SKM-1 treated with dmso at 0.1 percent for 144 hours (cell line): ENCODE results near the gene PCBP2.

ENCODE experiments used
- DNase-seq: peaks from one replicate; lab custom pipeline; 2025; ENCODE audit not compliant: unreplicated experiment; lab: John Stamatoyannopoulos, UW

PCBP2 gene

GRCh38 chr12:53492830-53493609, 41.1 kb downstream of the PCBP2 start:
- peak; percentile 63 for DNase-seq

GRCh38 chr12:53493610-53494391, 41.9 kb downstream of the PCBP2 start:
- DNase-seq: no peak

GRCh38 chr12:53495903-53496751, 44.2 kb downstream of the PCBP2 start:
- no peak for DNase-seq

GRCh38 chr12:53496752-53497032, 44.8 kb downstream of the PCBP2 start:
- no peak for DNase-seq

GRCh38 chr12:53497461-53497860, 45.6 kb downstream of the PCBP2 start:
- DNase-seq: no peak

DNA sequence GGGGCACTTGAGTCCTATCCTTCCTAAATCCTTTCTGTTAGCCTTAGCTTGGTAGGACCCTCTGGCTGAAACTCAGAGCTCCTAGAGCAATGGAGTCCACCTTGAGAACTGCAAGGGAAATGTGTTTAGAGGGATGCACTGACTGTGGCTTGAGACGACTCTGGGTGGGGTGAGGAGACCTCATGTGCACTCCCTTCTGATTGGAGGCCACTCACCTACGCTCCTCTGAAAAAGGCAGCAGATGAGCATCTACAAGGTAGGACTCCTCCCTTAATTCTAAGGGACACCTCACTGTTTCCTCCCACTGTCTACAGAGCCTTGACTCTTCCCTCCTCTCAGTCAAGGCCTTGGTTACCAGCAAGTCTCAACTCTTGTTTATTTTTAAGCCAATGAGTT, 46.3 kb downstream of the PCBP2 start:
- DNase-seq: no peak

DNA sequence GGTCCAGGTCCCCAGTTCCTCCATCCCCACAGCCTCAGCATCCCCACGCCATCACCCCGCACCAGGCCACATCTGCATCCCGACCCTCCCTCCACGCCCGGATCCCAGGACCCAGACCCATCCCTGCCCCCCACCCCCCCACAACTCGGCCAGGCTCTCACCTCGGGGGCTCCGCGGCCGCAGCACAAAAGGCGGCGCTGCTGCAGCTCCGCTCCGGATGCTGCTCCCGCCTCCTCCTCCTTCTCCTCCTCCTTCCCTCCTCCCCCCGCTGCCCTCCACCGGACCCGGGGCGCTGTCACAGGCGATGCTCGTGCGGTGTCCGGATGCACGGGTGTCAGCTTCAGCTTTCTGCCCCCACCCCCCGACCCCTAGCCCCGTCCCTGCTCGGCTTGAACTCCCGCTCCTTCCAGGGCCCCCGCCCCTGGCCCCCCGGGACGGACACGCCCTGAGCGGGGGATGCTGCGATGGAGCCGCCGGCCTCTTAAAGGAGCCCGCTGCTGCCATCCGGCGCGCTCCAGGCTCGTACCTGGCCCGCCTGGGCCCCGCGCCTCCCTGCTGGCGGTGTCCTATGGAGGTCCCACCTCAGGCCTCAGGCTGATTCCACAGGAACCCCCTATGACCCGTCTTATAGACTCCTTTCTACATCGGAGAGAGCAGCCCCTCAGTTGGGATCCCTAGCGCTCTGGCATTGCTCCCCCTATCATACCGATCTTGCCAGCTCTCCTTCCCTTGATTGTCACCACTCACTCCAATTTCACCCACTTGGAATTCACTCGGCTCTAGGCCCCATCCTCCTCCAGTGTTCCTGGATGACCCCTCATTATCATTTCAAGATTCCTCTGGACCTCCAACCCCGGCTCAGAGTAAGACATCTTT, 47.6 kb downstream of the PCBP2 start, which contains the start of gene MAP3K12:
TSS of gene MAP3K12 (minus strand) at position 193 of the 876 bp plus-strand sequence. CDS start 12,067 bp downstream, outside the sequence.
- no peak for DNase-seq

DNA sequence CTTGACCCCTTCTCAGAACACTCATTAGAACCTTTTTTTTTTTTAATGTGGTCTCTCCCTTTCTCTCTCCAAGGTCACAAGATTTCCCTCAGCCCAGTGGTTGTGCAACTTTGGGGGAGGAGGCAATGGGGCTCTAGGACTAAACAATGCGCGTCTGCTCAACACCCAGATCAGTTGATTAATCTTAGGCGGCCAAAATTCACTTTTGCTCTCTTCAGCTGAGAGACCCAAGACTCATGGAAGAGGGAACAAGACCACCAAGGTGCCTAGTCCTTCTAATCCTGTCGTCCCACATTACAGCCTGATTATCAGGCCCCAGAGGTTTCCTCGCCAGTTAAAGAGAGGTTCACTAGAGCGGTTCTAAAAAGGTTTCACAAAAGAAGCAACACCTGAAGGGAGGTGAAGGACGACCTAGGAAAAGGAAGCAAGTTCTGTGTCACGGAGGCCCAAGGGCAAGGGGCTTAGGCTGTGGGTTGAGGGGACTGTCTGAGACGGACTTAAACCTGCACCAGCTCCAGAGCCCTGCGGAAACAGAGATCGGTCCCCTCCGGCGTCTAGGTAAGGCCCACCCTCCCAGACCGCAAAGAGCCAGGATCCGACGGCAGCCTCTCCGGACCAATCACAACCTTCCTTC, 48.4 kb downstream of the PCBP2 start:
- no peak for DNase-seq

DNA sequence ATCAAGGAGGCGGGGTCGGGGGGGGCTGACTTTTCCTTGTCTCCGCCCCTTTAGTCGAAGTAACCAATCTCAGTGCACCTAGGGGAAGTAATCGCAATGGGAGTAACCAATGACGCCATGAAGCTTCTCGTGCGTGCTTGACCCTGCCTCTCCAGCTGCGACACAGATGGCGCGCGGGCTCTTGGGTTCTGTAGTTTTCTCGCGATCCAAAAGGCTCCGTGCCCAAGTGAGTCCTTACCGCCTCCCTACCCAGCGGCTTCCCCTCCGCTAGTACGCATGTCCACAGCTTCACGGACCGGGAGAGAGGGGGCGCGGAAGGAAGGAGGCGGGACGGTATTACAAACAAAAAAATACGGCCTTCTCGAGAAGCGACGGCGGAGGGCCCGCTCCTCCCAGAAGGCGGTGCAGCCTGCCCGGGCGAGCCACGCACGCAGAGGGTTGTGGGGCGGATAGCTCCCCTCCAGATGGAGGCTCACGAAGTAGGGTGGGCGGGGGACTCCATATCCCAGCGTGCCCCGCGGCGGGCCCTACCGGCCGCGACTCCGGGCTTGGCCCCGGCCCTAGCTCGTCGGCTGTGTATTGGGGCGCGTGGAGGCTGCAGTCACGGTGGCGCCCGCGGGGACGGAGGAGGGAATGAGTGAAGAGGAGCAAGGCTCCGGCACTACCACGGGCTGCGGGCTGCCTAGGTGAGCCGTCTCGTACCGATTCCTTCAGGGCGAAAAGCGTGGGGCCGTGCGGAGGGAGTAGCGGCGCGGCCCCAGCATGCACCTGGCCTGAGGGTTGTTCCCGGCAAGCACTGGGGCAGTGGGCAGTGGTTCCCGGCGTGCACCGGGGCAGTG, 49.1 kb downstream of the PCBP2 start, which contains the start of gene TARBP2:
TSS of gene TARBP2 (plus strand) at position 508 of the 839 bp plus-strand sequence. CDS start at position 634, 126 bp downstream.
- peak; percentile 87 for DNase-seq

DNA sequence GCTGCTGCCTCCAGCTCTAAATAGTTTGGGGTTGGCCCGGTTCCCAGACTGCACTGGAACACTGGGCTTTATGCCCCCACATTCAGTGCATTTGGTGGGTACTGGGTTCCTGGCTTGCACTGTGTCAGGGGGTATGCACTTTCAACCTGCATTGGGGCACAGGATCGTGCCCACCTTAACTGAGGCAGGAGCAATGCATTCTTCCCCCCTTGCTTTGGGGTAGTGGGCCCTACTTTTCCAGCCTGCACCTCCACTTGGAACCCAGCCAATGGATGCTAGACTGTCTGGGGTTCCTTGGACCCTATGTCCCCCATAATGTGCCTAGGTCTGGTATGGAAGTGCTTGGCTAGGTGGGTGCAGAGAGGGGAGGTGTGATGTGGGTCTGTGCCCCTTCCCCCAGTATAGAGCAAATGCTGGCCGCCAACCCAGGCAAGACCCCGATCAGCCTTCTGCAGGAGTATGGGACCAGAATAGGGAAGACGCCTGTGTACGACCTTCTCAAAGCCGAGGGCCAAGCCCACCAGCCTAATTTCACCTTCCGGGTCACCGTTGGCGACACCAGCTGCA, 49.8 kb downstream of the PCBP2 start:
- no peak for DNase-seq

DNA sequence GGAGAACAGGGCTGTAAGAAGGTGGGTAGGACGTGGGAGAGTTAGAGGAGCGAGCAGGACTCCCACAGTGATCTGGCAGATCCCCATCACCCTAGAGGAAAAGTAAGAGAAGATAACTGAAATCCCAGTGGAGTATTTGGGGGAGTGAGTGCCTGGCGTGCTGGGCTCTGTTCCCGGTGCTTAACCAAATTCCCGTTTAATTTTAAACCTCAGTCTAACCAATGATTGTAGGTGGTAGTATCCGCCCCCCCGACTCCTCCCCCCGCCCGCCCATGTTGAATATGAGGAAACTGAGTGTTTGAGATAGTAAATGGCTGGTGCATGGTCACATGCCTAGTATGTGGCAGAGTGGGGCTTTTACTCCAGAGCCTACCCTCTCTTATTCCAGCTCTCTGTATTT, 50.4 kb downstream of the PCBP2 start:
- no peak for DNase-seq

DNA sequence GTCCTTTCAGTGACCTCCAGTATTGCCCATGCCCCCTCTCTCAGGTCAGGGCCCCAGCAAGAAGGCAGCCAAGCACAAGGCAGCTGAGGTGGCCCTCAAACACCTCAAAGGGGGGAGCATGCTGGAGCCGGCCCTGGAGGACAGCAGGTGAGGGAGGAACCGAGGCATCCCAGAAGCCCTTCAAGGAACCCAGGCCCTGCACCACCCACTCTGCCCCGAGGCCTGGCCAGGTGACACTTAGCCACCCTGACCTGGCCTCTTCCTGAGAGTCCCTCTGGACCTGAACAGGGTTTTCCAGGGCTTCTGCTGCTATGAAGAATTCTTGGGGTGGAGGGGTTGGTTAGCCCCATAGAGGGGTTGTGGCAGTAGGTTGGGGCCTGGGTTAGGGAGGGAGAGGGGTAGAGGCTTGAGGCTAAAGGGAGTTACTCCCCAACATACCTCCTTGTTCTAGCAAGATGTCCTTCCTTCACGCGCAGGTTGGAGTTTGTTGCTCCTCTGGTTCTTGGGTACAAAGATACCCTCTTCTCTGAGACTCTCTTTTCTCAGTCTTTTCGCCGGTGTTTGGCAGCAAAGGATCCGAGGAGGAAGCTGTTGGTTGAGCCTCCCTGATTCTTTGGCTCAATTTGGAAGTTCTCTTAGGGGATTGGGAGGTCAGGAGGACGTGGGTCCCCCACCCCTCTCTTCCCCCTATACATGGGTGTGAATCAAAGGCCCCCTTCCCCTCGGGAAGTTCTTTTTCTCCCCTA, 51.3 kb downstream of the PCBP2 start:
- DNase-seq: no peak

DNA sequence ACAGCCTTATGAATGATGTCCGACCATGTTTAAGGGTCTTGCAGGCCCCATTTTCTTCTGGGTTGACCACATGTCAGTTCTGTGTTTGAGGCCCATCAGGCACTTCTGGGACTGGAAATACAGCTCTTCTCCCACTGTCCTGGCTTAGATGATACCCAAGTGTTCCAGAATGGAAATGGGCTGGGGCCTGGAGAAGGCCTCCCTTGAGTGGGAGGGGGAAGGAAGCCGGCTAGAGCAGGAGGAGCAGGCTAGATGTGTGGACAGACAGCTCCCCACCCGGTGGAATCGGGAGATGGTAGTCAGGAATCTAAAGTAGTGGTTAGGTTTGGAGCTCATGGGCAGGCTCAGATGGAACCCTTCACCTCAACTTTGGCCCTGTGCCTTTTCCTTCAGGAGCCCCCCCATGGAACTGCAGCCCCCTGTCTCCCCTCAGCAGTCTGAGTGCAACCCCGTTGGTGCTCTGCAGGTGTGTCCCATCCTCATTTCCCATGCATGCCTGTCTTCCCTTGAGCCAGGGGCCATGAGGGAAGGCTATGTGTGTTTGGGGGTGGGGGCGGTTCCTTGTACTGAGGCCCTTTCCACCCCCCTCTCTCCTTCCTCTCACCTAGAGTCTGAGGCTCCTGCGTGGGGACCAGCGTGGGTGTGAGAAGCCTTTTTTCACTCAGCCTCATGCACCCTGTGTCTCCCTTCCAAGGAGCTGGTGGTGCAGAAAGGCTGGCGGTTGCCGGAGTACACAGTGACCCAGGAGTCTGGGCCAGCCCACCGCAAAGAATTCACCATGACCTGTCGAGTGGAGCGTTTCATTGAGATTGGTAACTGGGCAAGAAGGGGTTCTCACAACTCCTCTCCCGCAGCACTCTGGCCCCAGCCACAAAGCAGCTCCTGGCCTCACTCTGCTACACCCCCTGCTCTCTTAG, 52.4 kb downstream of the PCBP2 start:
- DNase-seq: no peak

- DNase-seq: no peak
These were observed 53.2 kb downstream of the PCBP2 start for GRCh38 chr12:53505086-53505485.

DNA sequence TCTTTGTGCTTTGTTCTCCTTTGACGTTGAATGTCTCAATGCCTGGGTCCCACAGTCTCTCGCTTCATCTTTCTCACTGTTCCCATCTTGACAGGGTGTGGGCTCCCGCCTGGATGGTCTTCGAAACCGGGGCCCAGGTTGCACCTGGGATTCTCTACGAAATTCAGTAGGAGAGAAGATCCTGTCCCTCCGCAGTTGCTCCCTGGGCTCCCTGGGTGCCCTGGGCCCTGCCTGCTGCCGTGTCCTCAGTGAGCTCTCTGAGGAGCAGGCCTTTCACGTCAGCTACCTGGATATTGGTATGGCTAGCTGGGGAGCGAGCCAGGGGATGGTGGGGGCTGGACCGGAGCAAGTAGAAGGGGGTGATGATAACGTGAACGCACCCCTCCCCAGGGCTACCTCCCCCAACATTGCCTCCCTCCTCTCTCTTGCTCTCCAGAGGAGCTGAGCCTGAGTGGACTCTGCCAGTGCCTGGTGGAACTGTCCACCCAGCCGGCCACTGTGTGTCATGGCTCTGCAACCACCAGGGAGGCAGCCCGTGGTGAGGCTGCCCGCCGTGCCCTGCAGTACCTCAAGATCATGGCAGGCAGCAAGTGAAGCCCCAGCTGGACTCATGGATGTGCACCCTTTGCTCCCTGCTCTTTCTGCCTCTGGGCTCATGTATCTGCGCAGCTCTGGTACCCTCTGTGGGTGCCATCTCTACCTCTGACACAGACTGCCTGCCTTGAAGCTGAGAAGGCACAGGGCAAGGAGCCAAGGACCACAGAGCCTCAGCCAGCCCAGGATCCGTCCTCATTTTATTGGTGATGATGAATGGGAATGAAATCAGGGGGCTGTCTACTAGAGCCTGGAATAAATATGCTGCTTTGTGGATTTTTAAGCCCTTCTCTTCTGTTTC, 53.9 kb downstream of the PCBP2 start:
- DNase-seq: no peak

- no peak for DNase-seq
These were observed 54.5 kb downstream of the PCBP2 start for GRCh38 chr12:53506450-53506785.
